Fibroblast of mammary gland (primary cell): ENCODE results near the gene TMC4.
"Not testable (repeated sequence)": the region's sequence is repeated elsewhere in the genome, so short reads cannot be mapped to it uniquely, and the experiment has no call there.

Experiments used
- DNase-seq: peaks from one replicate; pipeline ENCODE4 v3.0.0-alpha.2; 2010; ENCODE audit warnings: low read depth
- H3K4me3 ChIP-seq: 2 replicates; pipeline ENCODE4 v1.5.1; 2011; ENCODE audit warnings: low read depth, mild to moderate bottlenecking, low read length, moderate library complexity; ENCODE audit not compliant: control insufficient read depth
- TF ChIP-seq, protein P1 (sequence below): conservative IDR thresholded peaks from 2 replicates; pipeline ENCODE4 v1.5.1; 2011; ENCODE audit warnings: low read depth, low read length, inconsistent platforms; ENCODE audit not compliant: control insufficient read depth, insufficient read depth

TMC4 gene

DNA sequence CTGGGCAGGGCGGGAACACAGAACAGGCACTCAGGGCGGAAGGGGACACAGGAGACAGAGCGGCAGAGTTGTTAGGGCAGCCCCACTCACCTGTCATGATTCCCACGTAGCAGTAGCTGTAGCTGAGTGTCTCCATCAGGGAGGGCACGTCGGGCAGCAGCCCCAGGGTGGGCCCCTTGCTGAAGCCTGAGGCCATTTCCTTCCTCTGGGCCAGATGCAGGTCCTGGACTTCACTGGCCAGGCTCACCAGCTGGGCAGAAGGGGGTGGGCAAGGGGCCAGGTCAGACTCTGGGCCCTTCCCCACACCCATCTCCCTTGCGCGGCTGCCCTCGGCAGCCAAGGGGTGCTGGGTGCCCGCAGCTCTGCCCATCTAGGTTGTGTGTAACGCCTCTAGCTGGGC, 10.5 kb upstream of the TMC4 start:
- TF ChIP-seq, protein P1, sequence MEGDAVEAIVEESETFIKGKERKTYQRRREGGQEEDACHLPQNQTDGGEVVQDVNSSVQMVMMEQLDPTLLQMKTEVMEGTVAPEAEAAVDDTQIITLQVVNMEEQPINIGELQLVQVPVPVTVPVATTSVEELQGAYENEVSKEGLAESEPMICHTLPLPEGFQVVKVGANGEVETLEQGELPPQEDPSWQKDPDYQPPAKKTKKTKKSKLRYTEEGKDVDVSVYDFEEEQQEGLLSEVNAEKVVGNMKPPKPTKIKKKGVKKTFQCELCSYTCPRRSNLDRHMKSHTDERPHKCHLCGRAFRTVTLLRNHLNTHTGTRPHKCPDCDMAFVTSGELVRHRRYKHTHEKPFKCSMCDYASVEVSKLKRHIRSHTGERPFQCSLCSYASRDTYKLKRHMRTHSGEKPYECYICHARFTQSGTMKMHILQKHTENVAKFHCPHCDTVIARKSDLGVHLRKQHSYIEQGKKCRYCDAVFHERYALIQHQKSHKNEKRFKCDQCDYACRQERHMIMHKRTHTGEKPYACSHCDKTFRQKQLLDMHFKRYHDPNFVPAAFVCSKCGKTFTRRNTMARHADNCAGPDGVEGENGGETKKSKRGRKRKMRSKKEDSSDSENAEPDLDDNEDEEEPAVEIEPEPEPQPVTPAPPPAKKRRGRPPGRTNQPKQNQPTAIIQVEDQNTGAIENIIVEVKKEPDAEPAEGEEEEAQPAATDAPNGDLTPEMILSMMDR = no peak
- no peak overlapping the region for H3K4me3 ChIP-seq
- DNase-seq = no peak

- not testable (repeated sequence) for H3K4me3 ChIP-seq, DNase-seq
Observed at GRCh38 chr19:54181894-54182293, 8.9 kb upstream of the TMC4 start.

DNA sequence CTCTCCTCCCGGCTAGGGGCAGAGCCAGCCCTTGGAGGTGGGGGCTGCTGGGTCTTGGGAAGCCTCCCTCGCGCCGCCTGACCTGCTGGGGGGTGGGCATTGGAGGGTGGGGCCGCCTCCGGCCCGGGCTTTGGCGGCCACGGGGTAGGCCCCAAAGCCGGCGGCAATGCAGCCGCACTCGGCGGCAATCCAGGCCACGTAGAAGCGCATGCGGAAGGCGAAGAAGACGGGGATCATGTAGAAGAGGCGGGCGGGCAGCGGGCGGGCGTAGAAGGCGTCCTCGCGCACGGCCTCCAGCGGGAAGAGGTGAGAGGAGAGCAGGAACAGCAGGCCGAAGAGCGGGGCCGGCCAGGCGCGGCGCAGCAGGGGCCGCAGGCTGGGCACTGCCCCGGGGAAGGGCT, 7.7 kb upstream of the TMC4 start:
- DNase-seq = no peak
- no peak overlapping the region for H3K4me3 ChIP-seq
- TF ChIP-seq, protein P1 = no peak

DNA sequence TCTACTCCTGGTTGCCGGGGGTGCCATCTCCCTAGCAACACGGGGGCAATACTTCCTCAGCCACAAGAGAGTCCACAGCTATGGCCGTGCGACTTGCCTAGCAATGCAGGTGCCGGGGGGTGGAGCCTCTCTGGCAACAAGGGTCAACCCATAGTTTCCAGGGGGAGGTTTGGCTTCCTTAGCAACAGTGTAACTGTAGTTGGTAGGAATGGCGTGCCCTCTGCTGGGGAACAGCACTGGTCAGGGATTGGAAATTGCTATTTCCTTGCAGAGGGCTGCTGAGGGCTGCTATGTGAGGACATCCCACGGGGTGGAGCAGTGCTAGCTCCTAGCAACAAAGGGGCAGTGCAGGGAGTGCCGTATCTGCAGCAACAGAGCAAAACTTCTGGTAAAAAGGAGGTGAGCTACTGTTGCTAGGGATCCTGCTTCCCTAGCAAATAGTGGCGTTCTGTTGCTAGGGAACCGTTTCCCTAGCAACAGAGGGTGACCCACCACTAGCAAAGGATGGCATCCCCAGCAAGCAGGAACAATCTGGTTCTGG, 7.0 kb upstream of the TMC4 start:
- H3K4me3 ChIP-seq = no peak overlapping the region

DNA sequence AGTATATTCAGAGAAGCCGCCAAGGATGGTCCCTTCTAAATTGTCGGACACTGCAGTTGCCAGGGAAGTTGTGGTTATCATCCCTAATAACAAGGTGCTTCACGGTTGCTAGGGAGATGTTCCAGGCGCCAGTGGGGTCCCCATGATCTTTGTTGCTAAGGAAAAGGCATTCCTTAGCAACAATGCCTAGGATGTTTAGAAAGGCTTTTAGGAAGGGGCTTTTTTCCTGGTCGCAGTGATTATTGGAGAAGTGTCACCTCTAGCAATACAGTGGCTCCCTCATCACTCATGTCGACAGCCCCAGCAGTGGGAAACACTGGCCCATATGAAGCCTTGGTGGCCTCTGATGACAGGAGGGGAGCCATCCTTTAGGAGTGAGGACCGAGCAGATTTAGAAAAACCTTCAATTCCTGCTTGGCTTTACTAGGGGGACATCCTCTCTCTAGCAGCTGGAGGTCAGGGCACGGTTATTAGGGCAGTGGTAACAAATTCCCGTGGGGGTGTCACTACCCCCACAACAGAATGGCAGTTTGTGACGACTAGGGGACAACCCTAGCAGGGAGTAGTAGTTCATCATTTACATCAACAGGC, 6.4 kb upstream of the TMC4 start:
- DNase-seq = no peak
- H3K4me3 ChIP-seq = no peak overlapping the region
- TF ChIP-seq, protein P1 = no peak

More for the DNA sequence above, 7.0 kb upstream of the TMC4 start:
- TF ChIP-seq, protein P1 = peak; percentile 15
- peak; percentile 35 for DNase-seq

- H3K4me3 ChIP-seq = no peak overlapping the region
- TF ChIP-seq, protein P1 = no peak
- no peak for DNase-seq
Observed at GRCh38 chr19:54178581-54179261, 5.8 kb upstream of the TMC4 start.
